Panc1 (cell line): ENCODE data around the gene GADL1. TPM values are rescaled to one million over a fixed set of nuclear protein-coding genes. Genes with fewer than 3 reads are reported as not detected.

Experiments
- ATAC-seq: fragments of 200-7000 bp; cut with Tn5 transposase; 2 replicates; pipeline ENCODE4 v1.9.1; 2020; ENCODE audit warnings: mild to moderate bottlenecking, moderate library complexity
- BruUV-seq: library from RNA; stranded (reverse); fragments of 400-500 nt; replicated peaks from 2 replicates; lab custom pipeline; 2021; lab: Mats Ljungman, UMichigan
- CTCF ChIA-PET: fragments of 300-600 bp; sonication (Branson Sonifier 250); formaldehyde crosslinking; loops from one replicate; lab custom pipeline; 2022; ENCODE audit warnings: antibody characterized with exemption; lab: Charles Lee
- POLR2A ChIA-PET: fragments of 300-600 bp; sonication (Branson Sonifier 250); formaldehyde crosslinking; loops from one replicate; lab custom pipeline; 2022; ENCODE audit warnings: antibody characterized with exemption; lab: Charles Lee
- DNase-seq: peaks from one replicate; pipeline ENCODE4 v3.0.0-alpha.2; 2010; ENCODE audit warnings: low read depth, low spot score
- H3K27ac ChIP-seq: 2 replicates; pipeline ENCODE4 v1.5.1; 2011; ENCODE audit warnings: mild to moderate bottlenecking, low read length, inconsistent platforms
- H3K27me3 ChIP-seq: fragments of 200-500 bp; sonication (Bioruptor generic); 2 replicates; pipeline ENCODE4 v1.6.0; 2014; ENCODE audit warnings: low read length, inconsistent platforms; ENCODE audit not compliant: control insufficient read depth, insufficient read depth
- H3K36me3 ChIP-seq: fragments of 200-500 bp; sonication (Bioruptor generic); 2 replicates; pipeline ENCODE4 v1.5.1; 2014; ENCODE audit warnings: inconsistent platforms, mild to moderate bottlenecking, low read length, moderate library complexity; ENCODE audit not compliant: control insufficient read depth, insufficient read depth
- H3K4me1 ChIP-seq: 2 replicates; pipeline ENCODE4 v1.5.1; 2011; ENCODE audit warnings: inconsistent platforms, mild to moderate bottlenecking, low read length, moderate library complexity; ENCODE audit not compliant: control insufficient read depth, insufficient read depth
- H3K4me3 ChIP-seq, 2 experiments: 2 replicates each; pipeline ENCODE4 v1.5.1; 2011 to 2012; ENCODE audit warnings: low read depth in 2 of 2, low read length in 2 of 2, mild to moderate bottlenecking in 2 of 2, inconsistent platforms in 1 of 2, moderate library complexity in 1 of 2
- H3K9me3 ChIP-seq: fragments of 200-500 bp; sonication (Bioruptor generic); 2 replicates; pipeline ENCODE4 v1.5.1; 2014; ENCODE audit warnings: low read depth, mild to moderate bottlenecking, inconsistent platforms, low read length, moderate library complexity; ENCODE audit not compliant: control insufficient read depth, insufficient read depth
- CTCF ChIP-seq: fragments of 450-650 bp; IDR thresholded peaks from 2 replicates; pipeline ENCODE4 v1.5.1; 2017; ENCODE audit warnings: mild to moderate bottlenecking
- POLR2AphosphoS5 ChIP-seq: IDR thresholded peaks from 2 replicates; pipeline ENCODE4 v1.6.1; 2012; ENCODE audit warnings: mild to moderate bottlenecking, low read depth, low read length, moderate library complexity
- REST ChIP-seq, 2 experiments: IDR thresholded peaks; 2 replicates each; pipeline ENCODE4 v1.6.1; 2011 to 2012; ENCODE audit warnings: low read depth in 2 of 2, control low read depth in 1 of 2, low read length in 1 of 2, mild to moderate bottlenecking in 1 of 2, moderate library complexity in 1 of 2; ENCODE audit not compliant: insufficient read depth in 1 of 2
- SIN3A ChIP-seq: IDR thresholded peaks from 2 replicates; pipeline ENCODE4 v1.6.1; 2012; ENCODE audit warnings: low read depth, mild to moderate bottlenecking, low read length, moderate library complexity, borderline replicate concordance; ENCODE audit not compliant: insufficient read depth
- TCF7L2 ChIP-seq: IDR thresholded peaks from 2 replicates; pipeline ENCODE4 v1.6.1; 2011; ENCODE audit warnings: mild to moderate bottlenecking, low read depth, low read length, inconsistent platforms
- in situ Hi-C: cut with HindIII; loops from 2 replicates; pipeline ENCODE4 v1.10.0; 2016; ENCODE audit warnings: low sequenced_read_pairs, low pct_unique_long_range_greater_than_20kb
- intact Hi-C: fragments of 100-400 bp; cut with micrococcal nuclease; formaldehyde crosslinking; loops from one replicate; pipeline ENCODE4 v1.10.0; 2022; ENCODE audit not compliant: unreplicated experiment
- total RNA-seq: library from RNA; stranded (reverse); gene quantifications from one replicate; pipeline ENCODE4 v1.2.1, GENCODE V29; 2021; ENCODE audit not compliant: unreplicated experiment

Gene GADL1
- total RNA-seq, 1 experiment from 2014 or later = not detected

- ATAC-seq (no peak), DNase-seq (no peak)
- intact Hi-C loops = no loop called here
- ChIA-PET CTCF (no interaction called here), POLR2A (no interaction called here)
- no peaks in the 10 kb centered on the region for H3K4me1 ChIP-seq
- BruUV-seq = no TSS peak
- no peak overlapping the region for H3K4me3 ChIP-seq
- no peak for TF ChIP-seq REST (IDR thresholded peaks at IDR 0.05; ENCODE audit: insufficient read depth in 1 of 2, low read depth in 2 of 2, low read length in 1 of 2)
- TF ChIP-seq CTCF = no peak
- no peak for TF ChIP-seq SIN3A
- TF ChIP-seq POLR2AphosphoS5 = no peak
- no peak for TF ChIP-seq TCF7L2
- no peaks in the 10 kb centered on the region for H3K9me3 ChIP-seq
- H3K36me3 ChIP-seq = no peaks in the 10 kb centered on the region
- in situ Hi-C loops = no loop called here
- no peaks in the 10 kb centered on the region for H3K27me3 ChIP-seq
- H3K27ac ChIP-seq = no peak overlapping the region
Measured at GRCh38 chr3:30912301-30912700, 17.8 kb upstream of the GADL1 start.

- no peak overlapping the region for H3K4me3 ChIP-seq
- no TSS peak for BruUV-seq
- H3K4me1 ChIP-seq = no peaks in the 10 kb centered on the region
- no peak for DNase-seq
- H3K9me3 ChIP-seq = no peaks in the 10 kb centered on the region
- intact Hi-C loops = no loop called here
- no peak for TF ChIP-seq SIN3A
- no peak for TF ChIP-seq POLR2AphosphoS5
- TF ChIP-seq CTCF = no peak
- TF ChIP-seq REST (IDR thresholded peaks at IDR 0.05; ENCODE audit: insufficient read depth in 1 of 2, low read depth in 2 of 2, low read length in 1 of 2) = no peak
- no peak for TF ChIP-seq TCF7L2
- ChIA-PET POLR2A (no interaction called here), CTCF (no interaction called here)
- in situ Hi-C loops = no loop called here
- ATAC-seq = no peak
- H3K27ac ChIP-seq = no peak overlapping the region
- no peaks in the 10 kb centered on the region for H3K27me3 ChIP-seq
- H3K36me3 ChIP-seq = no peaks in the 10 kb centered on the region
Measured at GRCh38 chr3:30908456-30909037, 14.1 kb upstream of the GADL1 start.
